Gastrocnemius medialis (tissue), 4 donors: ENCODE measurements around the gene CEP295NL. TPM values are rescaled to one million over a fixed set of nuclear protein-coding genes. Genes with fewer than 3 reads are reported as not detected.
A peak's percentile ranks its signal among the peaks of the same experiment; 100 is the strongest.

Experiments
- ATAC-seq, 2 donors: fragments of 150-250 bp; one replicate each; pipeline ENCODE4 v1.9.1; 2016
- DNase-seq, 2 donors: peaks; one replicate each; pipeline ENCODE4 v3.0.0-alpha.2; 2019
- H3K27ac ChIP-seq, 4 donors: fragments of 200-600 bp; sonication (generic); 1 replicate in 1 of 4; 2 replicates in 3 of 4; pipeline ENCODE4 v1.5.1; 2016 to 2018; ENCODE audit warnings: mild to moderate bottlenecking in 2 of 4, moderate library complexity in 1 of 4
- H3K27me3 ChIP-seq, 3 donors: fragments of 200-600 bp; sonication (generic) in 2 of 3; 1 replicate in 1 of 3; 2 replicates in 2 of 3; pipeline versions ENCODE4 v1.5.1 to v1.6.0; 2016 to 2019; ENCODE audit warnings: mild to moderate bottlenecking in 1 of 3, moderate library complexity in 1 of 3
- H3K36me3 ChIP-seq, 2 donors: fragments of 200-600 bp; sonication (generic) in 1 of 2; one replicate each; pipeline ENCODE4 v1.5.1; 2017 to 2018
- H3K4me1 ChIP-seq, 2 donors: fragments of 200-600 bp; sonication (generic) in 1 of 2; one replicate each; pipeline ENCODE4 v1.5.1; 2016 to 2017; ENCODE audit warnings: mild to moderate bottlenecking in 2 of 2
- H3K4me3 ChIP-seq, 4 donors: fragments of 200-600 bp; sonication (generic) in 3 of 4; 1 replicate in 1 of 4; 2 replicates in 3 of 4; pipeline ENCODE4 v1.5.1; 2016 to 2019; ENCODE audit warnings: mild to moderate bottlenecking in 2 of 4
- H3K9me3 ChIP-seq, 3 donors: fragments of 200-600 bp; sonication (generic) in 2 of 3; 1 replicate in 1 of 3; 2 replicates in 2 of 3; pipeline ENCODE4 v1.5.1; 2016 to 2019
- POLR2A ChIP-seq, 2 donors: fragments of 450-650 bp; IDR thresholded peaks; one replicate each; pipeline ENCODE4 v1.6.1; 2017; ENCODE audit warnings: antibody characterized with exemption in 2 of 2, mild to moderate bottlenecking in 2 of 2, moderate library complexity in 2 of 2
- in situ Hi-C, 4 donors: fragments of 200-750 bp; cut with MboI; loops; one replicate each; pipeline versions ENCODE4 v1.15.0 to v1.8.0; 2017; ENCODE audit warnings: low sequenced_read_pairs in 4 of 4
- intact Hi-C: fragments of 100-400 bp; cut with DNase I; formaldehyde crosslinking; loops from one replicate; pipeline ENCODE4 v1.15.1; 2023; ENCODE audit warnings: low total_unique reads
- total RNA-seq, 4 donors: library from RNA; depleted of rRNA; stranded (reverse); fragments of >200 nt; gene quantifications; one replicate each; pipeline versions ENCODE4 v1.1.0 to v1.2.3, GENCODE V29; 2016
- TF ChIP-seq, protein P1 (sequence below), 5 experiments: fragments of 450-650 bp in 3 of 5; fragments of 200-600 bp in 2 of 5; sonication (generic) in 2 of 5; IDR thresholded peaks in 4 of 5; conservative IDR thresholded peaks in 1 of 5; 1 replicate in 4 of 5; 2 replicates in 1 of 5; pipeline ENCODE4 v1.5.1; 2016 to 2019; ENCODE audit warnings: antibody characterized with exemption in 5 of 5, mild to moderate bottlenecking in 3 of 5, moderate library complexity in 3 of 5

The CEP295NL gene
- total RNA-seq, 4 donors from 2014 or later: 0.16 TPM; not detected in 3

DNA sequence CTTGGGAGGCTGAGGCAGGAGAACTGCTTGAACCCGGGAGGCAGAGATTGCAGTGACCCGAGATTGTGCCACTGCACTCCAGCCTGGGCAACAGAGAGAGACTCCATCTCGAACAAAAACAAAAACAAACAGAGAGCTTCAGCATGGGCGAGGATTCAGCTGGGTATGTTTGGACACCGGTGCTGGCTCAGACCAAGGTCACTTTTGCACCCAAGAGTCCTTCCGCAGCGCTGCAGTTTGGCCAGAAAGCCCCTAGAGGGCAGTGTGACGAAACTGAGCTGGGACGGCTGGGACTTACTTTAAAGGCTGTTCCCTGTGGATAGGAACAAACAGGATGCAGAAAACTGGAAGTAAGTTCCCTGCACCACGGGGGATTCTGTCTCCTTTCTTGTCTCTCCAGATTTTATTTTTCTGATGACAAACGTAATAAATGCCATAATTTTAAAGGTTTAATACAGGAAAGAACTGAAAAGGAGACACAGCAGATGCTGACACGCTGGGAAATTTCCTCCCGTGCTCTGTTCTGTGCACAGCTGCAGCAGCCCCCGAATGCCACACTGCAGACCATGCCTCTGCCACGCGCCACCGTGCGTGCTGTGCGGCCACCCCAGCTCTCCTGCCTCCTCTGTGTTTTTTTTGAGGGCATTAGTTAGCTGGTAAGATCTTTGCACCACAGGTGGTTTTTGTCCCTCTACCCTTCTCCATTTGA is 37.2 kb downstream of the CEP295NL start:
- TF ChIP-seq, protein P1, sequence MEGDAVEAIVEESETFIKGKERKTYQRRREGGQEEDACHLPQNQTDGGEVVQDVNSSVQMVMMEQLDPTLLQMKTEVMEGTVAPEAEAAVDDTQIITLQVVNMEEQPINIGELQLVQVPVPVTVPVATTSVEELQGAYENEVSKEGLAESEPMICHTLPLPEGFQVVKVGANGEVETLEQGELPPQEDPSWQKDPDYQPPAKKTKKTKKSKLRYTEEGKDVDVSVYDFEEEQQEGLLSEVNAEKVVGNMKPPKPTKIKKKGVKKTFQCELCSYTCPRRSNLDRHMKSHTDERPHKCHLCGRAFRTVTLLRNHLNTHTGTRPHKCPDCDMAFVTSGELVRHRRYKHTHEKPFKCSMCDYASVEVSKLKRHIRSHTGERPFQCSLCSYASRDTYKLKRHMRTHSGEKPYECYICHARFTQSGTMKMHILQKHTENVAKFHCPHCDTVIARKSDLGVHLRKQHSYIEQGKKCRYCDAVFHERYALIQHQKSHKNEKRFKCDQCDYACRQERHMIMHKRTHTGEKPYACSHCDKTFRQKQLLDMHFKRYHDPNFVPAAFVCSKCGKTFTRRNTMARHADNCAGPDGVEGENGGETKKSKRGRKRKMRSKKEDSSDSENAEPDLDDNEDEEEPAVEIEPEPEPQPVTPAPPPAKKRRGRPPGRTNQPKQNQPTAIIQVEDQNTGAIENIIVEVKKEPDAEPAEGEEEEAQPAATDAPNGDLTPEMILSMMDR (IDR thresholded peaks at IDR 0.05 in 4 of 5, conservative IDR thresholded peaks at IDR 0.05 in 1 of 5): peak; percentile 82 to 93 (median 86)
- TF ChIP-seq POLR2A (IDR thresholded peaks at IDR 0.05): no peak
- Histone ChIP-seq H3K27me3 (no peaks in the 10 kb centered on the region), H3K36me3 (peaks cover 0 to 3% of the 10 kb centered on the region in 2 donors), H3K4me1 (peaks cover 0 to 4% of the 10 kb centered on the region in 2 donors), H3K27ac (no peak overlapping the region), H3K9me3 (no peaks in the 10 kb centered on the region), H3K4me3 (peak overlapping the region in 1 of 4 donors; percentile 25)
- peak; percentile 67 to 85 for ATAC-seq
- in situ Hi-C loops: loop anchor here in 2 of 4 donors (5.0 kb wide), 1 partner anchor 101 kb away; no protein-coding TSS in a partner anchor
- peak; percentile 61 to 77 for DNase-seq
- intact Hi-C loops: loop anchor here (1.0 kb wide), 1 partner anchor 105 kb away; no protein-coding TSS in a partner anchor

DNA sequence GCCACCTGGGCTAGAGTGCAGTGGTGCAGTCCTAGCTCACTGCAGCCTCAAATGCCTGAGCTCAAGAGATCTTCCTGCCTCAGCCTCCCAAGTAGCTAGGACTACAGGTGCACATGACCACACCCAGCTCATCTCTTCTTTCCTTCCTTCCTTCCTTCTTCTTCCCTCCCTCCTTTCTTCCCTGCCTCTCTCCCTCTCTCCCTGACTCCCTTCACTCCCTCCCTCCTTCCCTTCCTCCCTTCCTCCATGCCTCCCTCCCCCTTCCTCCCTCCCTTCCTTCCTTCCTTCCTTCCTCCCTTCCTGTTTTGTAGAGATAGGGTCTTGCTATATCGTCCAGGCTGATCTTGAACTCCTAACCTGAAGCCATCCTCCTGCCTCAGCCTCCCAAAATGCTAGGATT is 38.9 kb downstream of the CEP295NL start:
- TF ChIP-seq POLR2A (IDR thresholded peaks at IDR 0.05): no peak
- TF ChIP-seq, protein P1 (IDR thresholded peaks at IDR 0.05 in 4 of 5, conservative IDR thresholded peaks at IDR 0.05 in 1 of 5): no peak
- peaks cover 0 to 4% of the 10 kb centered on the region in 2 donors for H3K4me1 ChIP-seq
- in situ Hi-C loops: loop anchor here in 1 of 4 donors (5.0 kb wide), 1 partner anchor 103 kb away; no protein-coding TSS in a partner anchor
- no peaks in the 10 kb centered on the region for H3K9me3 ChIP-seq
- intact Hi-C loops: no loop called here
- ATAC-seq (no peak), DNase-seq (no peak)
- no peaks in the 10 kb centered on the region for H3K36me3 ChIP-seq
- no peaks in the 10 kb centered on the region for H3K27me3 ChIP-seq
- no peak overlapping the region for H3K4me3 ChIP-seq
- no peak overlapping the region for H3K27ac ChIP-seq

DNA sequence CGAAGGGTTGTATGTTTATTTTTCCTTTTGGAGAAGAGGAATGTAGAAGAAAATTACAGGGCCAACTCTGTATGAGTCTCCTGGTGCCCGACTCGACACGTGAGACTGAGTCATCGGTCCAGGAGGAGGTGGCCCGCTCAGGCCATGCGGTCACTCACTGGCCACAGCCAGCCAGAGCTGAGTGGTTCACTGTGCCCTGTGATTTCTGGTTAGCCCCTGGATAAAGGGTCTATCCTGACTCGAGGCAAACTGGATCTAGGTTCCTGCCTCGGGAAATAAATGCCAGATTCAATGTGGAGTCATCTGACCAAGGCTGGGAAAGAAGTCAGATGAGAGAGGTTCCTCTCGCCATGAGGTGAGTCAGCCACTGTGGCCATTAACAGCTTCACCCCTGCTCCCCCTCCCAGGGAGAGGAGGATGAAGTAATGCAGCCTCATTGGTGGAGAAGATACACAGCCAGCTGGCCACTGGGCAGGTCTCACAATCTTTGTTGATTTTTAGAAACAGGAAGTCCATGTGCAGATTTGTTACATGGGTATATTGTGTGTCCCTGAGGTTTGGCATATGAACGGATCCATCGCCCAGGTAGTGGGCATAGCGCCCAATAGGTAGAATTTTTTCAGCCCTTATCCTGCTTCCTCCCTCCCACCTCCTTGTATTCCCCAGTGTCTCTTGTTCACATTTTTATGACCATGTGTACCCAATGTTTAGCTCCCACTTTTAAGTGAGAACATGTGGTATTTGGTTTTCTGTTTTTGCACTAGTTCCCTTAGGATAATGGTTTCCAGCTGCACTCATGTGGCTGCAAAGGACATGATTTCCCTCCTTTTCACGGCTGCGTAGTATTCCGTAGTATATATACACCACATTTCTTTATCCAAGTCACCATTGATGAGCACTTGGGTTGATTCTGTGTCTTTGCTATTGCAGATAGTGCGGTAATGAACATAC is 40.7 kb downstream of the CEP295NL start:
- in situ Hi-C loops: loop anchor here in 1 of 4 donors (5.0 kb wide), 1 partner anchor 105 kb away; no protein-coding TSS in a partner anchor
- no peak overlapping the region for H3K4me3 ChIP-seq
- ATAC-seq: peak; percentile 87 to 92

DNA sequence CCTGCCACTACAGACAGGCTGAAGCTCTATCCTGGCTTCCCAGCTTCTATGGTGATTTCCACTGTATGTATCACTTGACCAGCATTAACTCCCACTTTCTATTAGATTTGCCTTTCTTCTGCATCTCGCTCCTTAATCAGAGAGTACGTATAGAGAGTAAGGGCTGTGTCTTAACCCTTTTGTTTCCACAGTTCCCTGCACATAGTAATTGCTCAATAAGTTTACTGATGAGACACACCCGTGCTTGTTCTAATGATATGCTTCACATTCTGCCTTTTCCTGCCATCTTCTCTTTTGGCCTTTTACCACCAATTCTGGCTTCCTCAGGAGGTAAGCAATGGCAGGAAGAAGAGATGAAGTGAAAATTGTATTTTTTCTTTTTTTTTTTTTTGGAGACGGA is 41.8 kb downstream of the CEP295NL start:
- in situ Hi-C loops: loop anchor here in 1 of 4 donors (5.0 kb wide), 1 partner anchor 106 kb away; no protein-coding TSS in a partner anchor
- ATAC-seq: no peak

More for the DNA sequence above, 40.7 kb downstream of the CEP295NL start:
- H3K9me3 ChIP-seq: no peaks in the 10 kb centered on the region
- peak; percentile 82 to 85 for DNase-seq
- peaks cover 0 to 4% of the 10 kb centered on the region in 2 donors for H3K4me1 ChIP-seq
- H3K27me3 ChIP-seq: no peaks in the 10 kb centered on the region
- intact Hi-C loops: no loop called here
- H3K27ac ChIP-seq: peak overlapping the region; percentile 76 to 82 (median 78)
- TF ChIP-seq, protein P1 (IDR thresholded peaks at IDR 0.05 in 4 of 5, conservative IDR thresholded peaks at IDR 0.05 in 1 of 5): no peak
- TF ChIP-seq POLR2A (IDR thresholded peaks at IDR 0.05): peak; percentile 47 to 67
- H3K36me3 ChIP-seq: no peaks in the 10 kb centered on the region

More for the DNA sequence above, 41.8 kb downstream of the CEP295NL start:
- intact Hi-C loops: no loop called here
- Histone ChIP-seq H3K36me3 (no peaks in the 10 kb centered on the region), H3K4me1 (peaks cover 0 to 4% of the 10 kb centered on the region in 2 donors), H3K27ac (peak overlapping the region; percentile 76 to 82 (median 78)), H3K4me3 (no peak overlapping the region), H3K27me3 (no peaks in the 10 kb centered on the region), H3K9me3 (no peaks in the 10 kb centered on the region)
- TF ChIP-seq, protein P1 (IDR thresholded peaks at IDR 0.05 in 4 of 5, conservative IDR thresholded peaks at IDR 0.05 in 1 of 5): no peak
- no peak for TF ChIP-seq POLR2A (IDR thresholded peaks at IDR 0.05)
- no peak for DNase-seq
